GM12878 (cell line): ENCODE results near the gene MAP3K7CL. TPM values are rescaled to one million over a fixed set of nuclear protein-coding genes. Genes with fewer than 3 reads are reported as not detected.

Experiments
- ATAC-seq: fragments of 200-7000 bp; cut with Tn5 transposase; 3 replicates; pipeline ENCODE4 v1.9.1; 2020; ENCODE audit warnings: mild to moderate bottlenecking, moderate library complexity
- BruUV-seq: library from RNA; stranded (reverse); fragments of 400-500 nt; replicated peaks from 2 replicates; lab custom pipeline; 2021; lab: Mats Ljungman, UMichigan
- CTCF ChIA-PET: fragments of 300-600 bp; sonication (Branson Sonifier 250); formaldehyde crosslinking; extraction: SDS; loops from one replicate; lab custom pipeline; 2021; ENCODE audit warnings: inconsistent platforms; lab: Yijun Ruan, JAX
- POLR2A ChIA-PET: fragments of 350-600 bp; formaldehyde crosslinking; extraction: SDS; loops from one replicate; lab custom pipeline; 2021; ENCODE audit warnings: inconsistent platforms; lab: Charles Lee
- RAD21 ChIA-PET: fragments of 300-600 bp; sonication (Branson Sonifier 250); formaldehyde crosslinking; loops from one replicate; lab custom pipeline; 2023; ENCODE audit warnings: antibody characterized with exemption; ENCODE audit not compliant: unreplicated experiment; lab: Charles Lee
- SMC1A ChIA-PET: fragments of 300-600 bp; sonication (Branson Sonifier 250); formaldehyde crosslinking; loops from one replicate; lab custom pipeline; 2023; ENCODE audit not compliant: unreplicated experiment, uncharacterized antibody; lab: Charles Lee
- DNase-seq: peaks from one replicate; pipeline ENCODE4 v3.0.0-alpha.2; 2011; ENCODE audit warnings: low read depth, low spot score
- FAIRE-seq: peaks from 3 replicates; lab custom pipeline; 2011; peaks lifted over from hg19 to GRCh38; lab: Jason Lieb, UNC
- H2AFZ ChIP-seq: 2 replicates; pipeline ENCODE4 v1.6.0; 2011; ENCODE audit warnings: low read depth, low read length, control low read depth; ENCODE audit not compliant: control insufficient read depth
- H3K27ac ChIP-seq: 2 replicates; pipeline ENCODE4 v1.5.1; 2011; ENCODE audit warnings: control low read depth; ENCODE audit not compliant: control insufficient read depth, insufficient read depth
- H3K27me3 ChIP-seq, 2 experiments: replicated peaks in 1 of 2; 2 replicates each; pipeline versions ENCODE4 v1.6.0 to v1.6.1; 2011; ENCODE audit warnings: low read length in 1 of 2; ENCODE audit not compliant: control insufficient read depth in 2 of 2, insufficient read depth in 2 of 2
- H3K36me3 ChIP-seq, 2 experiments: 2 replicates each; pipeline ENCODE4 v1.5.1; 2011; ENCODE audit warnings: low read length in 1 of 2; ENCODE audit not compliant: control insufficient read depth in 2 of 2, insufficient read depth in 2 of 2
- H3K4me1 ChIP-seq: 2 replicates; pipeline ENCODE4 v1.6.1; 2011; ENCODE audit warnings: mild to moderate bottlenecking, low read length, moderate library complexity, mixed read lengths; ENCODE audit not compliant: control insufficient read depth, insufficient read depth
- H3K4me2 ChIP-seq: 2 replicates; pipeline ENCODE4 v1.6.0; 2011; ENCODE audit warnings: control low read depth; ENCODE audit not compliant: control insufficient read depth, insufficient read depth
- H3K4me3 ChIP-seq: fragments of 200-600 bp; sonication (generic); 2 replicates; pipeline ENCODE4 v1.5.1; 2016
- H3K79me2 ChIP-seq: 2 replicates; pipeline ENCODE4 v1.6.0; 2011; ENCODE audit warnings: low read length; ENCODE audit not compliant: control insufficient read depth, insufficient read depth
- H3K9ac ChIP-seq: 2 replicates; pipeline ENCODE4 v1.8.0; 2011; ENCODE audit warnings: low read length, control low read depth, mixed read lengths; ENCODE audit not compliant: control insufficient read depth, insufficient read depth
- H3K9me3 ChIP-seq: replicated peaks from 3 replicates; pipeline ENCODE4 v1.5.1; 2011; ENCODE audit warnings: mild to moderate bottlenecking, low read length; ENCODE audit not compliant: control insufficient read depth, insufficient read depth
- H4K20me1 ChIP-seq: 2 replicates; pipeline ENCODE4 v1.6.0; 2011; ENCODE audit not compliant: control insufficient read depth, insufficient read depth
- CREM ChIP-seq: IDR thresholded peaks from 2 replicates; pipeline ENCODE4 v1.6.1; 2014; ENCODE audit warnings: antibody characterized with exemption, low read depth
- GABPA ChIP-seq: IDR thresholded peaks from 2 replicates; pipeline ENCODE4 v1.6.1; 2014; ENCODE audit warnings: antibody characterized with exemption, low read depth, mild to moderate bottlenecking, inconsistent platforms
- HDAC2 ChIP-seq: fragments of 200-600 bp; sonication (generic); IDR thresholded peaks from 2 replicates; pipeline ENCODE4 v1.6.1; 2017
- HDAC6 ChIP-seq: fragments of 200-600 bp; sonication (generic); IDR thresholded peaks from one replicate; pipeline ENCODE4 v1.8.0; 2017; ENCODE audit warnings: antibody characterized with exemption; ENCODE audit not compliant: unreplicated experiment
- IKZF1 ChIP-seq: fragments of 450-650 bp; conservative IDR thresholded peaks from 2 replicates; pipeline ENCODE4 v1.6.1; 2017; ENCODE audit warnings: antibody characterized with exemption, mild to moderate bottlenecking
- JUNB ChIP-seq: IDR thresholded peaks from 2 replicates; pipeline ENCODE4 v1.6.1; 2016; ENCODE audit warnings: antibody characterized with exemption, mild to moderate bottlenecking
- NFIC ChIP-seq: IDR thresholded peaks from 2 replicates; pipeline ENCODE4 v1.6.1; 2012; ENCODE audit warnings: low read depth, mild to moderate bottlenecking, inconsistent platforms, low read length, moderate library complexity
- NRF1 ChIP-seq: conservative IDR thresholded peaks from 2 replicates; pipeline ENCODE4 v1.6.1; 2011; ENCODE audit warnings: mild to moderate bottlenecking, low read depth, low read length, improper control_type of control experiment
- RBBP5 ChIP-seq: fragments of 200-600 bp; sonication (generic); conservative IDR thresholded peaks from 2 replicates; pipeline ENCODE4 v1.6.1; 2016
- RCOR1 ChIP-seq: conservative IDR thresholded peaks from 2 replicates; pipeline ENCODE4 v1.6.1; 2012; ENCODE audit warnings: low read depth, low read length, improper control_type of control experiment
- SIN3A ChIP-seq: IDR thresholded peaks from 2 replicates; pipeline ENCODE4 v1.6.1; 2012; ENCODE audit warnings: low read depth, low read length, improper control_type of control experiment
- TBL1XR1 ChIP-seq: IDR thresholded peaks from 2 replicates; pipeline ENCODE4 v1.6.1; 2012; ENCODE audit warnings: low read depth, low read length, improper control_type of control experiment
- YBX1 ChIP-seq: fragments of 450-650 bp; IDR thresholded peaks from 2 replicates; pipeline ENCODE4 v1.6.1; 2016; ENCODE audit warnings: antibody characterized with exemption
- ZNF207 ChIP-seq: fragments of 450-650 bp; IDR thresholded peaks from 2 replicates; pipeline ENCODE4 v1.6.1; 2014; ENCODE audit warnings: antibody characterized with exemption, mild to moderate bottlenecking, borderline replicate concordance
- ZNF24 ChIP-seq: fragments of 450-650 bp; IDR thresholded peaks from 2 replicates; pipeline ENCODE4 v1.6.1; 2017; ENCODE audit warnings: antibody characterized with exemption, mild to moderate bottlenecking
- WGBS: methylation state at CpG from one replicate; pipeline ENCODE4 v1.1.6; 2016; ENCODE audit warnings: low lambda C conversion rate; ENCODE audit not compliant: insufficient replicate concordance, insufficient coverage; ENCODE audit errors: missing lambda C conversion rate; 5-methylcytosine and 5-hydroxymethylcytosine counted together
- in situ Hi-C: fragments of 300-500 bp; cut with MboI; formaldehyde crosslinking; loops from 9 replicates; pipeline ENCODE4 v1.14.3; 2018; ENCODE audit warnings: mixed read lengths
- intact Hi-C: fragments of 100-400 bp; cut with micrococcal nuclease; formaldehyde crosslinking; loops from one replicate; pipeline ENCODE4 v1.14.2; 2022; ENCODE audit not compliant: unreplicated experiment
- polyA plus RNA-seq, 11 experiments: library from polyadenylated mRNA; depleted of rRNA in 4 of 11; unstranded in 6 of 11; stranded (reverse) in 5 of 11; fragments of >200 nt; fragmentation: Nextera tagmentation in 4 of 11; fragmentation: Illumina TruSeq in 1 of 11; extraction: Ambion mirVana in 4 of 11; extraction: Trizol in 1 of 11; gene quantifications; 1 replicate in 1 of 11; 2 replicates in 10 of 11; pipeline versions ENCODE4 v1.2.1 to v1.2.3, GENCODE V29; 2011 to 2016; ENCODE audit warnings: inconsistent platforms in 2 of 11, missing spikeins in 2 of 11, low read depth in 1 of 11
- total RNA-seq, 4 experiments: library from RNA; depleted of rRNA in 3 of 4; stranded (reverse); fragments of >200 nt in 3 of 4; fragmentation: Illumina TruSeq in 1 of 4; extraction: Trizol in 1 of 4; gene quantifications; 2 replicates each; pipeline versions ENCODE4 v1.2.1 to v1.2.3, GENCODE V29; 2013 to 2021
- TF ChIP-seq, protein P1 (sequence below): fragments of 450-650 bp; conservative IDR thresholded peaks from 2 replicates; pipeline ENCODE4 v1.6.1; 2017; ENCODE audit warnings: mild to moderate bottlenecking, moderate library complexity
- TF ChIP-seq, protein P2 (sequence below): IDR thresholded peaks from 2 replicates; pipeline ENCODE4 v1.6.1; 2011; ENCODE audit warnings: borderline replicate concordance, low read depth, mild to moderate bottlenecking, moderate library complexity, mixed read lengths, low read length; ENCODE audit not compliant: insufficient read depth; ENCODE audit errors: extremely low read length

Gene MAP3K7CL
- total and polyA plus RNA-seq, 10 of the 15 experiments (the other 5 are each of a cell fraction or from before 2014, with no cell fraction given): 3.2 to 19.7 (median 6.6) TPM

DNA sequence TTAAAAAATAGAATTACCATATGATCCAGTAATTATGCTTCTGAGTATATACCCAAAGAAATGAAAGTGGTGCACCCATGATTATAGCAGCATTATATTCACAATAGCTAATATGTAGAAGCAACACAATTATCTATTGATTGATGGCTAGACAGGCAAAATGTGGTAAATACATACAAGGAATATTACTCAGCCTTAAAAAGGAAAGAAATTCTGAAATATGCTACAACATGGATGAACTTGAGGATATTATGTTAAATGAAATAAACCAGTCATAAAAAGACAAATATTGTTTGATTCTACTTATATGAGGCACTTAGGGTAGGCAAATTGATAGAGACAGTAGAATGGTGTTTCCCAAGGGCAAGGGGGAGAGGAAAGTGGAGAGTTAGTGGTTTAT lies 80.8 kb downstream of the MAP3K7CL start:
- ChIA-PET RAD21 (no interaction called here), CTCF (no interaction called here), POLR2A (interaction anchor here (1.9 kb wide), 1 partner anchor 14 kb away, joined by 6 read pairs; no protein-coding TSS in a partner anchor)
- DNase-seq (no peak), ATAC-seq (no peak), FAIRE-seq (no peak)
- Histone ChIP-seq H4K20me1 (no peaks in the 10 kb centered on the region), H2AFZ (no peak overlapping the region), H3K27ac (no peak overlapping the region), H3K4me3 (no peak overlapping the region), H3K79me2 (no peaks in the 10 kb centered on the region), H3K4me2 (no peak overlapping the region), H3K9ac (no peak overlapping the region), H3K9me3 (no peaks in the 10 kb centered on the region), H3K4me1 (peaks cover 10% of the 10 kb centered on the region), H3K36me3 (no peaks in the 10 kb centered on the region; a peak in 1 of 4 replicates)
- in situ Hi-C loops (no loop called here), intact Hi-C loops (no loop called here)
- no TSS peak for BruUV-seq
- TF ChIP-seq NRF1: no peak
- TF ChIP-seq, protein P1, sequence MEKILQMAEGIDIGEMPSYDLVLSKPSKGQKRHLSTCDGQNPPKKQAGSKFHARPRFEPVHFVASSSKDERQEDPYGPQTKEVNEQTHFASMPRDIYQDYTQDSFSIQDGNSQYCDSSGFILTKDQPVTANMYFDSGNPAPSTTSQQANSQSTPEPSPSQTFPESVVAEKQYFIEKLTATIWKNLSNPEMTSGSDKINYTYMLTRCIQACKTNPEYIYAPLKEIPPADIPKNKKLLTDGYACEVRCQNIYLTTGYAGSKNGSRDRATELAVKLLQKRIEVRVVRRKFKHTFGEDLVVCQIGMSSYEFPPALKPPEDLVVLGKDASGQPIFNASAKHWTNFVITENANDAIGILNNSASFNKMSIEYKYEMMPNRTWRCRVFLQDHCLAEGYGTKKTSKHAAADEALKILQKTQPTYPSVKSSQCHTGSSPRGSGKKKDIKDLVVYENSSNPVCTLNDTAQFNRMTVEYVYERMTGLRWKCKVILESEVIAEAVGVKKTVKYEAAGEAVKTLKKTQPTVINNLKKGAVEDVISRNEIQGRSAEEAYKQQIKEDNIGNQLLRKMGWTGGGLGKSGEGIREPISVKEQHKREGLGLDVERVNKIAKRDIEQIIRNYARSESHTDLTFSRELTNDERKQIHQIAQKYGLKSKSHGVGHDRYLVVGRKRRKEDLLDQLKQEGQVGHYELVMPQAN: no peak
- TF ChIP-seq RCOR1: no peak
- no peak for TF ChIP-seq SIN3A
- no peak for TF ChIP-seq CREM
- no peak for TF ChIP-seq HDAC2
- TF ChIP-seq YBX1: no peak
- no peak for TF ChIP-seq TBL1XR1
- TF ChIP-seq, all 136 proteins: peak for 0
- no peaks in the 10 kb centered on the region for H3K27me3 ChIP-seq
- SMC1A ChIA-PET: no interaction called here

DNA sequence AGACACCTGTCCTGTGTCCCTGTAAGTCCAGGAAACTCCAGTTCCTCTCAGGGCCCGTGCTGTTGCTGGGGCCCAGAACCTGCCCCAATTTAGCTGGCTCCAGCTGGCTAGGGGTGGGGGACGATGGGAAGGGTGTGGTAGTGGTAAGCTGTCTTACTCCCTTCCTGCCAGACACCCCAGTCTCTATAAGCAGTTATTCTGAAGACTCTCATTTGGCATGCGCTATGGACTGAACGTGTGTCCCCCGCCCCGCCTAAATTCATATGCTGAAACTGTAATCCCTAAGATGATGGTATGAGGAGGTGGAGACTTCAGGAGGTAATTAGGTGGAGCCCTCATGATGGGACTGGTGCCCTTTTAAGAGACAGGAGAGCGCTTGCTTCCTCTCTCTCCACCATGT lies 82.0 kb downstream of the MAP3K7CL start:
- in situ Hi-C loops: no loop called here
- RAD21 ChIA-PET: no interaction called here
- no TSS peak for BruUV-seq
- TF ChIP-seq ZNF207: no peak
- no peak for TF ChIP-seq HDAC6
- no peak for TF ChIP-seq ZNF24
- TF ChIP-seq NFIC: no peak
- TF ChIP-seq JUNB: no peak
- TF ChIP-seq GABPA: no peak
- TF ChIP-seq, protein P2, sequence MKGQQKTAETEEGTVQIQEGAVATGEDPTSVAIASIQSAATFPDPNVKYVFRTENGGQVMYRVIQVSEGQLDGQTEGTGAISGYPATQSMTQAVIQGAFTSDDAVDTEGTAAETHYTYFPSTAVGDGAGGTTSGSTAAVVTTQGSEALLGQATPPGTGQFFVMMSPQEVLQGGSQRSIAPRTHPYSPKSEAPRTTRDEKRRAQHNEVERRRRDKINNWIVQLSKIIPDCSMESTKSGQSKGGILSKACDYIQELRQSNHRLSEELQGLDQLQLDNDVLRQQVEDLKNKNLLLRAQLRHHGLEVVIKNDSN: no peak
- TF ChIP-seq RCOR1: no peak
- no peak for TF ChIP-seq IKZF1
- no peak for TF ChIP-seq RBBP5

More for the DNA sequence above, 82.0 kb downstream of the MAP3K7CL start:
- SMC1A ChIA-PET: no interaction called here
- POLR2A ChIA-PET: no interaction called here
- no peaks in the 10 kb centered on the region for H3K79me2 ChIP-seq
- DNase-seq (no peak), FAIRE-seq (no peak), ATAC-seq (no peak)
- no peaks in the 10 kb centered on the region for H4K20me1 ChIP-seq
- H3K36me3 ChIP-seq: no peaks in the 10 kb centered on the region; a peak in 1 of 4 replicates
- H2AFZ ChIP-seq: no peak overlapping the region
- 77% methylated on average over 7 of the region's 7 CpGs for WGBS
- H3K4me3 ChIP-seq: no peak overlapping the region
- no peak overlapping the region for H3K4me2 ChIP-seq
- no peaks in the 10 kb centered on the region for H3K27me3 ChIP-seq
- no peaks in the 10 kb centered on the region for H3K9me3 ChIP-seq
- CTCF ChIA-PET: no interaction called here
- H3K27ac ChIP-seq: no peak overlapping the region
- no peak overlapping the region for H3K9ac ChIP-seq
- peaks cover 10% of the 10 kb centered on the region for H3K4me1 ChIP-seq
- intact Hi-C loops: no loop called here
